Naive thymus-derived CD8-positive, alpha-beta T cell (primary cell): ENCODE results near the gene ZNF267. TPM values are rescaled to one million over a fixed set of nuclear protein-coding genes. Genes with fewer than 3 reads are reported as not detected.
"Not testable (repeated sequence)": the region's sequence is repeated elsewhere in the genome, so short reads cannot be mapped to it uniquely, and the experiment has no call there.

Source experiments
- ATAC-seq, 2 donors: fragments of 150-1000 bp; cut with Tn5 transposase in 1 of 2; sonication (Bioruptor Pico), chemical (Tn5 transposase) in 1 of 2; 1 replicate in 1 of 2; 2 replicates in 1 of 2; pipeline ENCODE4 v1.10.0; 2021; ENCODE audit warnings: mild to moderate bottlenecking in 2 of 2, moderate library complexity in 2 of 2
- POLR2A ChIA-PET: fragments of 350-600 bp; sonication (Branson Sonifier 250); formaldehyde crosslinking; loops from one replicate; lab custom pipeline; 2021; ENCODE audit warnings: antibody characterized with exemption; lab: Charles Lee
- DNase-seq, 10 donors: peaks; one replicate each; pipeline versions ENCODE4 v3.0.0 to v3.0.0-alpha.2; 2020 to 2022
- H3K27ac Mint-ChIP-seq, 10 donors: one replicate each; pipeline ENCODE4 v1.8.0; 2020 to 2022; ENCODE audit warnings: mild to moderate bottlenecking in 10 of 10, mixed read lengths in 10 of 10, moderate library complexity in 4 of 10, inconsistent platforms in 1 of 10
- H3K27me3 Mint-ChIP-seq, 5 donors: one replicate each; pipeline ENCODE4 v1.8.0; 2021 to 2022; ENCODE audit warnings: mixed read lengths in 5 of 5
- H3K36me3 Mint-ChIP-seq, 3 donors: one replicate each; pipeline ENCODE4 v1.8.0; 2020 to 2022; ENCODE audit warnings: mixed read lengths in 3 of 3, mild to moderate bottlenecking in 2 of 3, inconsistent platforms in 1 of 3
- H3K4me1 Mint-ChIP-seq, 4 donors: one replicate each; pipeline ENCODE4 v1.8.0; 2021 to 2022; ENCODE audit warnings: mixed read lengths in 4 of 4
- H3K4me3 Mint-ChIP-seq, 10 donors: one replicate each; pipeline ENCODE4 v1.8.0; 2020 to 2022; ENCODE audit warnings: mild to moderate bottlenecking in 10 of 10, mixed read lengths in 10 of 10, moderate library complexity in 6 of 10, inconsistent platforms in 1 of 10
- H3K9me3 Mint-ChIP-seq, 9 donors: one replicate each; pipeline ENCODE4 v1.8.0; 2020 to 2022; ENCODE audit warnings: mixed read lengths in 9 of 9, mild to moderate bottlenecking in 3 of 9, inconsistent platforms in 1 of 9, moderate library complexity in 1 of 9
- polyA plus RNA-seq, 3 donors: library from polyadenylated mRNA; unstranded; fragments of 300-500 nt; fragmentation: Illumina TruSeq; gene quantifications; one replicate each; pipeline ENCODE4 v1.2.3, GENCODE V29; 2021
- total RNA-seq, 8 experiments: library from RNA in 2 of 8; stranded (reverse) in 2 of 8; gene quantifications; one replicate each; pipeline ENCODE4 v1.2.3 and lab custom pipeline; 2021 to 2026

Gene ZNF267
- total RNA-seq = 10 to 100 TPM; 48.1 to 49.2 TPM
- polyA plus RNA-seq = 1 to 10 TPM; 7.3 to 8.1 (median 8.0) TPM
- total RNA-seq (lab: John Stamatoyannopoulos, UW) = 61.5 to 290 (median 239) reads per million in 6 experiments

DNA sequence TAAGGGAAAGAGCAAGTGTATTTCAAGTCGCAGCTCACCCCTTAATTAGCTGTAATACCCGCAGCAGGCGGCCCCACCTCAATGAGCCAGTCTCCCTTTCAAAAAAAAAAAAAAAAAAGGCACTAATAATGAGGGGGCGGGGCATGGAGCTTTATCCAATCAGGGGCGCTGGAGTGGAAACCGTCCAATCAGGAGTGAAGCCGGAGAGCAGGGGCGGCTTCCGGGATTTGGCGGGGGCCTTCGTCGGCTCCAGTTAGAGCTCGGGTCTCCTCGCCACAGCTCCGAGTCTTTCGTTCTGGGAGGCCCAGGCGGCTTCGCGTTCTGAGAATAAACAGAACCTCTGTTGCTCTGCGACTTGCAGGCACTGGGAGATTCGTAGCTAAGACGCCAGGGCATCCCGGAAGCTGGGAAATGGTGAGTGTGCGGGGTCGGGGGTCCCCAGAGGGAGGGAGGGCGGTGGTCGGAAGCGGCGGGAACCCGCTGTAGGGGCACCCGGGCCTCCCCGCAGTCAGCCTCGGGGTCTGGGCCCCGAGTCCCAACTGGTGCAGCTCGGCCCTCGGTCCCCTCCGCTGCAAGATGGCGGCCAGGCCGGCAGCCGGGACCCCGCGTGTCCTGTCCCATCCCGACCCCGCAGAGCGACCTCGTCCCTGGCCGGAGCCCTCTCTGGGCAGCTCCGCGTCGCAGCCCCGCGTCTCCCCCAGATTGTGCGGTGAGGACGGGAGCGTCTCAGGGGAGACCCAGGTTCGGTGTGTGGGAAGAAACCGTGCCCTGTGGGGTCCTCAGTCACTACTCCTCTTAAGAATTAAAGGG is at the start of gene ZNF267:
Gene ZNF267, plus strand, starts transcription at position 252 of the 810 bp plus-strand sequence. Its CDS starts 160 bp downstream, at position 412.
- POLR2A ChIA-PET = interaction anchor here (0.6 to 4.6 kb wide), 16 partner anchors 8 to 1718 kb away, joined by 3 to 25 read pairs (median 6); partner anchors contain the start of genes ARMC5, FUS, RUSF1 and SETD1A
- peak; percentile 72 to 73 for ATAC-seq
- Mint-ChIP-seq H3K27me3 (no peaks in the 10 kb centered on the region), H3K9me3 (no peaks in the 10 kb centered on the region), H3K4me3 (peak within 1 kb of the TSS; percentile 94 to 100 (median 96)), H3K36me3 (peaks cover 0 to 21% (median 5%) of the 10 kb centered on the region in 3 donors), H3K4me1 (peaks cover 31 to 86% (median 78%) of the 10 kb centered on the region in 4 donors), H3K27ac (peak within 1 kb of the TSS; percentile 93 to 99 (median 97))
- peak; percentile 84 to 98 (median 92) for DNase-seq

DNA sequence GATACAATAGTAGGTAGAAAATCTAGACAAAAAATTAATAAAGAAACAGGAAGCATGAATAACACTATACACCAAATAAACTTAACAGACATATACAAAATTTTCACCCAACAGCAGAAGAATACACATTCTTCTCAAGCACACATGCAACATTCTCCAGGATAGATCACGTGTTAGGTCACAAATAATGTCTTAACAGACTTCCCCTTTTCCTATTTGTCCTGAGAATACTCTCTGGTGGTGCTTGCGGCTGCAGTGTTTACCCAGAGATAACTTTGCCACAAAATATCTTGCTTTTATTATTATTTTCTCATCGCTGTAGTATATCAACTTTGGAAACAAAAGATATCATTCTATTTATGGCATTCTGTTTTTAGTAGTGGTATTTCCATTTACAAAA is 40.6 kb upstream of the ZNF267 start:
- Mint-ChIP-seq H3K27ac (no peak overlapping the region), H3K27me3 (no peaks in the 10 kb centered on the region), H3K36me3 (peaks cover 0 to 5% (median 2%) of the 10 kb centered on the region in 3 donors), H3K9me3 (peaks cover 0 to 35% (median 21%) of the 10 kb centered on the region in 9 donors), H3K4me3 (no peak overlapping the region), H3K4me1 (no peaks in the 10 kb centered on the region)
- DNase-seq = no peak
- POLR2A ChIA-PET = no interaction called here
- ATAC-seq = no peak

DNA sequence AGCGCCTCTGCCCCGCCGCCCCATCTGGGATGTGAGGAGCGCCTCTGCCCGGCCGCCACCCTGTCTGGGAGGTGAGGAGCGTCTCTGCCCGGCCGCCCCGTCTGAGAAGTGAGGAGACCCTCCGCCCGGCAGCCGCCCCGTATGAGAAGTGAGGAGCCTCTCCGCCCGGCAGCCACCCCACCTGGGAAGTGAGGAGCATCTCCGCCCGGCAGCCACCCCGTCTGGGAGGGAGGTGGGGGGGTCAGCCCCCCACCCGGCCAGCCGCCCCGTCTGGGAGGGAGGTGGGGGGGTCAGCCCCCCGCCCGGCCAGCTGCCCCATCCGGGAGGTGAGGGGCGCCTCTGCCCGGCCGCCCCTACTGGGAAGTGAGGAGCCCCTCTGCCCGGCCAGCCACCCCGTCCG is 37.2 kb upstream of the ZNF267 start:
- H3K27ac Mint-ChIP-seq, H3K4me1 Mint-ChIP-seq, H3K4me3 Mint-ChIP-seq, POLR2A ChIA-PET, ATAC-seq, DNase-seq: not testable (repeated sequence)
- H3K9me3 Mint-ChIP-seq = peaks cover 8 to 54% (median 28%) of the 10 kb centered on the region in 9 donors
- peaks cover 0 to 20% (median 4%) of the 10 kb centered on the region in 5 donors for H3K27me3 Mint-ChIP-seq
- peaks cover 0 to 14% (median 13%) of the 10 kb centered on the region in 3 donors for H3K36me3 Mint-ChIP-seq

DNA sequence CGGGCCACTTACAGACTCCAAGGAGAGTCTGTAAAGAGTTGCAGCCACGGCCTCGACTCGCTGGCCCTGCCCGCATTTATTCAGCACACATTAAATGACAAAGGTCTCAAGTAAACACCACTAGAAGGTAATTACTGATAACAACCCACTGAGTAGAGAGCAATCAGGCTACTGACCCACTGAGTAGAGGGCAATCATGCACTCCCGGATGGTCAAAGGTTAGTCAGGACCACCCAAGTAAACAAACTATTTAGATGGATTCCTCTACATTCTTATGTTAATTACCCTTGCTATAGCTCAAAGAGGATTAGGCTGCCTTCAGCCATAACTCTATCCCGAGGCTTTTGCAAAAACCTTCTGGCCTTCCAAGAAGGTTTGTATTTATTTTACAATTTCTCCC is 30.7 kb upstream of the ZNF267 start:
- DNase-seq (no peak), ATAC-seq (no peak)
- Mint-ChIP-seq H3K9me3 (peaks cover 22 to 75% (median 32%) of the 10 kb centered on the region in 9 donors), H3K27ac (no peak overlapping the region), H3K36me3 (peaks cover 0 to 46% (median 28%) of the 10 kb centered on the region in 3 donors), H3K4me1 (no peaks in the 10 kb centered on the region), H3K27me3 (peaks cover 3 to 29% (median 9%) of the 10 kb centered on the region in 5 donors), H3K4me3 (no peak overlapping the region)
- POLR2A ChIA-PET = no interaction called here

DNA sequence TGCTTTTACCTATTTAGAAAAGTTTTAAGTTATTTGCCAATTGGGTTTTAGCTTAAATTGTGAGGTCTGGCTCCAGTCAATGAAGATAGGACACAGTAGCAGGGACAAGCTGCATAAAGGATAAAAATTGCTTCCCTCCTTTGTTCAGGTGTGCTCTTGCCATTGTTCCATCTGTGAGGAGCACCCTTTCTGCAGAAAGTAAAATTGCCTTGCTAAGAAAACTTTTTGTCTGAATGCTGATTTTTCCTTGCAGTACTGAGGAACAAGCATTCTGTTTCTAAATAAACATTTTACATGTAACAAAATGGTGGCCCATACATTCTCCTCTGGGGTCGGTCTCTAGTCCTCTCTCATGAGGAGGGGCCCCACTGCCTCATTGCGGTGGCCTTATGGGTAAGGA is 25.0 kb upstream of the ZNF267 start:
- not testable (repeated sequence) for ATAC-seq, H3K4me1 Mint-ChIP-seq

DNA sequence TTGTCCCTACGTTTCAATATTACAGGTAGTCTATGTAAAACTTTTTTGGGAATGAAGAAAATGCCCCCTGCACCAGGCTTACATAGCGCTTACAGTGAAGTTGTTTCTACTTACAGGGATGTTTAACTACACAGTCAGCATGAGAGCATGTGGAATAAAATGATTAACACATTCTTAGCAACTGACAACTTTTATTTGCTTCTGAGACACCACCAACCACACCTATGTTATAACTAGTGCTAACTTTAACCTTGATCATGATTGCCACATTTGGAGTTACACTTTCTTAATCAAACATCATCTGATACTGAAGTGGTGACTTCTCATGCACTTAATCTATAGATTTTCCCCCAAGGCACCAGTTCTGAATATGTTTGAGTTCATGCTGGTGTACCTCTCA is 20.3 kb upstream of the ZNF267 start:
- Mint-ChIP-seq H3K4me3 (no peak overlapping the region), H3K36me3 (peaks cover 0 to 19% (median 3%) of the 10 kb centered on the region in 3 donors), H3K4me1 (no peaks in the 10 kb centered on the region), H3K9me3 (peaks cover 0 to 32% (median 16%) of the 10 kb centered on the region in 9 donors), H3K27ac (no peak overlapping the region), H3K27me3 (peaks cover 0 to 6% (median 0%) of the 10 kb centered on the region in 5 donors)
- DNase-seq (no peak), ATAC-seq (no peak)
- POLR2A ChIA-PET = no interaction called here

More for the DNA sequence above, 25.0 kb upstream of the ZNF267 start:
- POLR2A ChIA-PET, H3K27ac Mint-ChIP-seq, DNase-seq, H3K4me3 Mint-ChIP-seq, H3K27me3 Mint-ChIP-seq: not testable (repeated sequence)
- H3K9me3 Mint-ChIP-seq = peaks cover 14 to 64% (median 31%) of the 10 kb centered on the region in 9 donors
- H3K36me3 Mint-ChIP-seq = peaks cover 0 to 46% (median 12%) of the 10 kb centered on the region in 3 donors

DNA sequence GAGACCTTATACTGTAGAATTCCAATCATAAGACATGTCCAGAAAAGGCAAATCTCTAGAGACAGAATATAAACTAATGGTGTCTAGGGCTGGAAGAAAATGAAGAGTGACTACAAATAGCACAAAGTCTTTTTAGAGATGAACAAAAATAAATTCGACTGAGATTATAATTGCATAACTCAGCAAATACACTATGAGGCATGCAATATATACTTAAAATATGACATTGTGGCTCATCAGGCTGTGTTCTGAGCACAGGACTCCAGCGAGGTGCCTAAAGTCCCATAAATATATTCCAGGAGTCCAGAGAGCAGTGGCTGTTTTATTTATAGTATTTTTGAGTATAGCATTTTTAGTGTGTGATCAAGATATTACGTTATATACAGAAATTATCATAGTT is 13.1 kb upstream of the ZNF267 start:
- H3K4me1 Mint-ChIP-seq = peaks cover 11 to 34% (median 22%) of the 10 kb centered on the region in 4 donors
- ATAC-seq = no peak
- no peaks in the 10 kb centered on the region for H3K9me3 Mint-ChIP-seq
- H3K27ac Mint-ChIP-seq = peak overlapping the region in 2 of 10 donors; percentile 5 to 59
- DNase-seq = no peak
- no peaks in the 10 kb centered on the region for H3K36me3 Mint-ChIP-seq
- H3K27me3 Mint-ChIP-seq = no peaks in the 10 kb centered on the region
- POLR2A ChIA-PET = interaction anchor here (1.4 to 1.6 kb wide), 2 partner anchors 9 to 13 kb away, joined by 5 read pairs; partner anchors contain the start of gene ZNF267
- H3K4me3 Mint-ChIP-seq = no peak overlapping the region

DNA sequence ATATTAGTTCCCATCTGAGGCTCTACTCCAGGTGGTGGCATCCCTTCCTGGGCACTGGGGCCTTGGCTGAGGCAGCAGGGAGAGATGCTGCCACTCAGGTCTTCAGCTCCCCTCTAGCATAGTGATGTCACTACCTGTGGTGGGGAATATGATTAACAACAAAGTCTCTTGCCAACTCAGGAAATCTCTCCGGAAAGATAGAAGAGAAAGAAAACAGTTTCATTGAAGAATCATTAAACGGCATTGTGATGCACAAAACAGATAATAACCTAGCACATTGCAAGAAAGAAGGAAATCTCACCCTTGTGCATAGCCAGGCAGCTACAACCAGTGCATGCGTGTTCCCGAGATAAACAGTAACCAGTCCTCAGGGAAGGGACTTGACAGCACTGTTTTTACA is 12.2 kb upstream of the ZNF267 start:
- ATAC-seq = peak; percentile 80 to 93
- H3K4me3 Mint-ChIP-seq = peak overlapping the region in 8 of 10 donors; percentile 1 to 57 (median 24)

DNA sequence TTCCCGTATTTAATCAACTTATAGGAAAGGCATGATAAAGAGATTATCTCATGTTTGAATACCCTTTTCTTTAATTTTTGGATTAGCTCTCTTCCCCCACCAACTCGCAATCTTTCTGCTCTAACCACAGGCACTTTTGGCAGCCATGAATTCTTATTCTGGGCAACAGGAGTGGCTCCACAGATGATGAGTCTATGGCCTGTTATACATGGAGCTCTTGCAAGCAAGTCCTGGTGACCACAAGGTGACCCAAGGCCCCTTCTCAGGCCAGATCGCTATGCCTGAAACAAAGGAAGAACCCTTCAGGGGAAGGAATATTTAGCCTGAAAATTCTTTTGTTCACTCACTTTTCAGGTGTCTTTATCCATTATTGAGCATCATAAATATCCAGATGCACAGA is 10.8 kb upstream of the ZNF267 start:
- ATAC-seq = no peak

More for the DNA sequence above, 12.2 kb upstream of the ZNF267 start:
- Mint-ChIP-seq H3K27me3 (no peaks in the 10 kb centered on the region), H3K36me3 (no peaks in the 10 kb centered on the region), H3K27ac (peak overlapping the region; percentile 20 to 87 (median 66)), H3K4me1 (peaks cover 11 to 34% (median 22%) of the 10 kb centered on the region in 4 donors), H3K9me3 (no peaks in the 10 kb centered on the region)
- peak in 3 of 10 donors; percentile 15 to 54 (median 46) for DNase-seq
- POLR2A ChIA-PET = interaction anchor here (1.4 to 2.1 kb wide), 2 partner anchors 8 to 12 kb away, joined by 5 to 9 read pairs; partner anchors contain the start of gene ZNF267

DNA sequence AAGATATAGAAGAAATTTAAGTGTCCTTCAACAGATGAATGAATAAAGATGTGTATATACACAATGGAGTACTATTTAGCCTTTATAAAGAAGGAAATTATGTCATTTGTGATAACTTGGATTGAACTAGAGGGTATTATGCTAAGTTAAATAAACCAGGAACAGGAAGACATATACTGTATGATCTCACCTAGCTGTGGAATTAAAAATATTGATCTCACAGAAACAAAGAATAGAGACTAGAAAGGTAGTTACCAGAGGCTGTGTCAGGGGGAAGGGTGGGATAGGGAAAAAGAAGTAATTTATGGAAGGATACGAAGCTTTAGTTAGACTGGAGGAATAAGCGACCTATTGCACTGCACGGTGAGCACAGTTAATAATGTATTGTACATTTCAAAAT is 5.4 kb upstream of the ZNF267 start:
- Mint-ChIP-seq H3K27ac (peak overlapping the region in 6 of 10 donors; percentile 49 to 93 (median 64)), H3K27me3 (no peaks in the 10 kb centered on the region), H3K9me3 (no peaks in the 10 kb centered on the region), H3K4me3 (peak overlapping the region in 2 of 10 donors; percentile 48 to 66), H3K36me3 (no peaks in the 10 kb centered on the region), H3K4me1 (peaks cover 11 to 56% (median 34%) of the 10 kb centered on the region in 4 donors)
- ATAC-seq (no peak), DNase-seq (no peak)
- POLR2A ChIA-PET = interaction anchor here (1.1 to 2.5 kb wide), 3 partner anchors 360 to 509 kb away, joined by 3 to 14 read pairs (median 10); partner anchors contain the start of genes ARMC5 and RUSF1

More for the DNA sequence above, 10.8 kb upstream of the ZNF267 start:
- Mint-ChIP-seq H3K27me3 (no peaks in the 10 kb centered on the region), H3K36me3 (no peaks in the 10 kb centered on the region), H3K9me3 (no peaks in the 10 kb centered on the region), H3K4me3 (no peak overlapping the region), H3K27ac (peak overlapping the region in 2 of 10 donors; percentile 33 to 83), H3K4me1 (peaks cover 11 to 35% (median 25%) of the 10 kb centered on the region in 4 donors)
- POLR2A ChIA-PET = interaction anchor here (2.1 kb wide), 1 partner anchor 11 kb away, joined by 9 read pairs; the partner anchor contains the start of gene ZNF267
- DNase-seq = no peak

DNA sequence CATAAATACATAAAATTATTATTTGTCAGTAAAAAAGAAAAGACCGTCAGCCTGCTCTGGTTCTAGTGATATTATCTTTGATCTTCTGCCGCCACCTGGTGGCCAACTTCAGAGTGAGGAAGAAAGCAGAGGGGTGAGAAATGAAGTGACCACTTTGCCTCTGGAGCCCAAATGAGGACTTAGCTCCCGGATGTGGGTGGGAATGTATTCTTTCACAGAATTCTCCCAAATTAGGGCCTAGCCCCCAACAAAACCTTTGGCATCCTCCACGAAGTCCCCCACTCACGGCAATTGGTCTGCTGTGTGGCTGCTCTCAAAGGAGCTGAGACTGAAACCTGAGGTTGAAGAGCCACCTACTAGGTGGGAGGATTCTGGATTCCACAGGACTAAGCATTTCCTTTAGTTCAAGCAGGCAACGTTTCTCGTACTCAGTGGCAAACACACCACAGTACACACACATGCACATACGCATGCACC is 4.9 kb upstream of the ZNF267 start:
- POLR2A ChIA-PET = interaction anchor here (0.7 to 2.5 kb wide), 10 partner anchors 8 to 943 kb away, joined by 3 to 14 read pairs (median 3); partner anchors contain the start of genes ARMC5, RUSF1, ZNF646 and ZNF668
- Mint-ChIP-seq H3K27ac (peak overlapping the region; percentile 59 to 96 (median 88)), H3K4me3 (peak overlapping the region; percentile 64 to 87 (median 71)), H3K27me3 (no peaks in the 10 kb centered on the region), H3K36me3 (no peaks in the 10 kb centered on the region), H3K4me1 (peaks cover 11 to 58% (median 38%) of the 10 kb centered on the region in 4 donors), H3K9me3 (no peaks in the 10 kb centered on the region)
- ATAC-seq (peak; percentile 26 to 40), DNase-seq (peak; percentile 61 to 88 (median 77))
